Glomerular visceral epithelial cell (primary cell): ENCODE data around the gene PLAAT1.

Experiments used
- DNase-seq: peaks from one replicate; pipeline ENCODE4 v3.0.0-alpha.2; 2016; ENCODE audit errors: extremely low spot score

PLAAT1 gene

DNA sequence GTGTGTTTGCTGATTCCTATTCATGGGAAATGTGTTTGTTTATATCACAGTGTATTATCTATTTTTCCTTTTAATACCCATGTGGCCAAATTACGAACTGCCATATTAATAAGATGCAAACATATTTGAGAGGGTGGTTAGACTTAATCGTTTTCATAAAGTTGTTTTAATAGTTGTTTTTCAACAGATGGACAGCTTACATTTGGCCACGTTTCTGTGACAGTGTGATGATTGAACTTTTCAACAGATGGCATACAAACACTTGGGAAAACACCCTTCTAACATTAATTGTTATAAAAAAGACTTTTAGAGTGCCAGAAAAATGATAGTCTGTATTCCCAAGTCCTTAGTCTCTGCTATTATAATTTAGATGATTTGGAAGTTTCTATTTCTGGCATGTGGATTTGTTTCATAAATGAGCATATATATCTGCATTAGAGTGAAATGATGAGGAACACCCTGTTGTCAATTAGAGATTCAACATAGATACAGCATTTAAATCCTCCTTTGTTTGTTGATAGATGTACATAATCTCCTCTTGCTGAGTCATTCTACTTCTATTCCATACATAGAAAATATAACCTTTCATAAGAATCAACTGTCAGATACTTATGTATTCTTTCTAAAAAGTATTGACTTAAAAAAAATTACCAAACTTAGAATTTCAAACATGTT, 13.1 kb downstream of the PLAAT1 start:
- DNase-seq, result no peak

DNA sequence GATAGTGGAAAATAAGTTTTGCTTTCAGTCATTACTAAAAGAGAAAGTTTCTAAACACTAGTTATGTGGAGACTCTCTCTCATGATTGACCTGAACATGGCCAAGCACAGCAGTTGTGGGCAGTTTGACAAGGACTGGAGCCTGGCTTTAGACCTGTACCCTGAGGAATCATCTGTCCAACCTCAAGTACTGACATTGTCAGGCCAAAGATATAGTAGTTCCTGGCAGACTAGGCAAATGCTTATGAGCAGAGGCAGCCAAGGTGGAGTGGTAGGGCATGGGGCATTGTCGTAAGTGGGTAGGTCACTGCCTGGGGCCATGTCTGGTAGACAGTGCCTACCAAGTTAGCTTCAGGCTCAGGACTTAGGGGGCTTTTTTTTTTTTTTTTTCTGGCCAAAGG, 20.9 kb downstream of the PLAAT1 start:
- no peak for DNase-seq

DNA sequence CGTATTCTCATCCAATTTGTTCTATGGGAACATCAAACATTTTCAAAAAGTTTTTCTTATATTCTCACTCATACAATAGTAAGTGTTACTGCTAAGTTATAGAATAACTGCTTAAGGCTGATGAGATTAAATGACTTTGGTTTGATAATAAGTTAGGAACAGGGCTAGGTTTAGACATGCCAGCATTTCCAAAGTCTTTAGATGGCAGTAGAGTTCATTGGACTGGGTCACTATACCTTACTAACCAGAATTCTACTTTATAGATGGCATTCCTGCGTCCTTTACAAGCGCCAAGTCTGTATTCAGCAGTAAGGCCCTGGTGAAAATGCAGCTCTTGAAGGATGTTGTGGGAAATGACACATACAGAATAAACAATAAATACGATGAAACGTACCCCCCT, 21.7 kb downstream of the PLAAT1 start:
- no peak for DNase-seq

DNA sequence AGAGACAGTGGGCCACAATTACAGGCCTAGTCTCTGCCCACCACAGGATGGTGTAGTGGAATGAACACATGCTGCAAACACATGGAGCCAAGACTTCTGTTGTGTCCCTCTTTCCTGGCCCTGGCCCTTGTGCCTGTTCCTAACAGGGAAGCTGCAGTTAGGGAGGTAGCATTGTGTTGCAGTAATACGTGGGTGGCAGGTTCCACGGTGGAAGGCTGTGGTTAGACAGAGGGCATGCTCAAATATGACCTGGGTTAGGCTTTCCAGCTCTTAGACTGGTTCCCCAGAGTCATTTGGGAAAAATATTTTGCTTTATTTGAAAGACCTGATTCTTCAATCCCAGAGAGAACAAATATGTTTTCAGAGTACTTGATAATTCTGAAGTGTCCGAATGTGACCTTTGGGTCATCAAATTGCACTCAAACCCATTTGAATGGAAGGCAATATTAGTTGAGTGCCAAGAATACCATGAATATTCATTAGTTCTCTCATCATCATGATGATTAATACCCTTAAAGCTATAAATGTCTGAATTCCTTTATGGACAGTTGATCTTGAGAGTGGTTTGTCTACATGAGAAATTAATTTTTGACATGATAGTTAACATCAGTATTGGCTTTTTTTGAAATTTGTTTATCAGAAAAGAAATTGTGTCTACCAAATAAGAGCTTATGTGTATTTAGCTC, 28.5 kb downstream of the PLAAT1 start:
- no peak for DNase-seq

DNA sequence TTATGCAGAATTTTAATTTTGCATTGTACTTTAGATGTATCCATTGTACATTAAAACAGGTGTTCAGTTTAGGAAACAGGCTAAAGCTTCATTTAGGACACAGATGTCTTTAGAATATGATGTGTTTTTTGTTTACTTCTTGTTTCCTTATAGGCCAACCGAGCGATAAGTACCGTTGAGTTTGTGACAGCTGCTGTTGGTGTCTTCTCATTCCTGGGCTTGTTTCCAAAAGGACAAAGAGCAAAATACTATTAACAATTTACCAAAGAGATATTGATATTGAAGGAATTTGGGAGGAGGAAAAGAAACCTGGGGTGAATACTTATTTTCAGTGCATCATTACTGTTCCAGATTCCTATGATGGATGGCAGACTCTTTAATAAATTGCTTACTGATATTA, 29.4 kb downstream of the PLAAT1 start:
- no peak for DNase-seq

DNA sequence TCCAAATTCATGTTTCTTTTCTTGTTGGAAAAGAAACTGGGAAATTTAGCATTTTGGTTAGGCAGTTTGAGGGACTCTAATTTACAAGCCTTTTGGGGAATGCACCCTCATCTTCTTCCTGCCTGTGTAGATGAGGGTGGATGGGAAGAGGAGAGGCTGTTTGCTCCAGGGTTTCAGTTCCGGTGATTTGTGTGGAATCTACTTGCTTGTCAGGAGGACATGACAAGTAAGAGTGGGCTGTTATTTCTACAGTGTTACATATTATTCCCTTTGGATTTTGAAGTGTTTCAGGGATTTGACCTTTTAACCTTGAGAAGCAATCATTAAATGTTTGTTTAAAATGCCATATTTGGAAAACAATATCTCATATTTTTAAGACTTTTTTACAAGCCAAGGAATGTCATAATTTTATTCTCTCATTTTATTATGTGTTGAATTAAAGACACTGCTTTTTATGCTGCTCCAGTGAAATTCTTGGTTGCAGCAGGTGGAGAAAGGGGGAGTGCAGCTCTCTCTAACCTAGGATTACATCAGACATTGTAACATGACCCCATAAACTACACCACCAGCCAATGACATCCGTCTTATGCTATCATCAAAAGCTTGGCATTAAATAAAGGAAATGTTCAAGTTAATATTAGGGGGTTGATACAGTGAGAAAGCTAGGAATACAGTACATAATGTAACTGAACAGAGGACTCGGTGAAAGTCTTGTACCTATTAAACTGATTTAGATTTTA, 30.2 kb downstream of the PLAAT1 start:
- DNase-seq, result no peak

DNA sequence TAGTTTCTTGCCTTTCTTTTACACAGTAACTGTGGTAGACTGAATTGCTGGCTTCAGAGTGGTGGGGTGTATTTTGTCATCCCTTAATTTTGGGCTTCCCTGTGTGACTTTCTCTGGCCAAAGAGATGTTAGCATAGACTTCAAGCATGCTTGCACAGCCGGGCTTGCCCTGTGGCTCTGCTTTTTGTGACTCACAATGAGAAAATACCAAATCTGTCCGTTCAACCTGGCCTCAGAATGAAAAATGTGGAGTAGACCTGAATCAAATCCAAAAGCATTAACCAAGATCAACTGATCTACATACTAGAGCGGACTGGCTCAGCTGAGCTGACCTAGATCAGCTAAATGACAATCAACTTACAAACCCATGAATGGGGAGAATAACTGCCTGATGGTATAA, 51.4 kb downstream of the PLAAT1 start:
- DNase-seq, result no peak

DNA sequence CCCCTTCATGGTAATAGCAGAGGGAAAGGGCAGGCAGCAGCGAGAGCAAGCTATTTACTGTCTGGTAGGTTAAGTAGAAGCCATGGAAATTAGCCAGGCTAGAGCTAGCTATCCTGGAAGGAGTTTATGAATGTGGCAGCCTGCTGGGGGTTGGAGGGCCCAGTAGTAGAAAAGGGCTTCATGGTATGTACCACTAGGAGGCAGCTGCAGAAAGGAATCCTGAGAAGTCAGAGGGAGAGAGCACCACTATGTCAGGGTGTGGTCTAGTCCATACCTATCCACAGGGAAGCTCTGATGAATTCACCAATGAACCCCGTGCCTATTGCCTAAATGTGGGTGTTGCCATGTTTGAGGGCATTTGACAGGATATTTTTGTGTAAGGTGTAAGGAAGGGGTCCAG, 55.0 kb downstream of the PLAAT1 start:
- DNase-seq, result no peak

DNA sequence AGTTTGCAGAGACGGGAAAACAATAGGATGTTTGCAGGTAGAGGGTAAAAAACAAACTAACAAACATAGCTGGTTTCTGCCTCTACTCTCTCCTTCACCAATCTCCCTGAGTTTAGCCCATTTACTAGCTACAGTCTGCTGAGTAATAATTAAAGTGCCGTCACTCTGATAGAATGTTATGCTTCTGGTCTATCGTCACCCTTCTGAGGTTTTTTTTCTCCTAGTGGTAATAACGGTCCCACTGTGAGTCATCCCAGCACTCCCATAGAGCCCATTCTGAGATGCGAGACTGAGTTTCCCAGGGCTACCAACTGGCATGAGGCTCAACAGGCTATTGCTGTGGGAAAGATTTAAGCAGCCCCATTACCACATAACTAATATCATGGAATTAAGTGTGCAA, 56.4 kb downstream of the PLAAT1 start:
- peak; percentile 25 for DNase-seq

DNA sequence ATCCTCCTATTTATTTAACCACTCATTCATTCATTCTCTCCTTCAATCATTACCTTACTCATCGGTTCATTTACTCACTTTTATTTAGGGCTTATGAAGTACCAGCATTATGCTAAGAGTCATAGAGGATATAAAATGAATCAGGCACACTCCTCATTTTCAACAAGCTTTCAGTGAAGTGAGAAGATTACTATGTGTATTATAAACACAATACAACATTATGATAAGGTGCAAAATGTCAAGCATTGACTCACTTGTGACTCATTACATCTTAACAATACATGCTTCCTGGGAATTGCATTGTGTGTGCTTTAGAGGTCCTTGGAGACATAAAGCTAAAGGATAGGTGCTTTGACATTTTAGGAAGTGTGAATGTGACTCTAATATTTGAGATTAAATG, 60.4 kb downstream of the PLAAT1 start:
- DNase-seq, result no peak

DNA sequence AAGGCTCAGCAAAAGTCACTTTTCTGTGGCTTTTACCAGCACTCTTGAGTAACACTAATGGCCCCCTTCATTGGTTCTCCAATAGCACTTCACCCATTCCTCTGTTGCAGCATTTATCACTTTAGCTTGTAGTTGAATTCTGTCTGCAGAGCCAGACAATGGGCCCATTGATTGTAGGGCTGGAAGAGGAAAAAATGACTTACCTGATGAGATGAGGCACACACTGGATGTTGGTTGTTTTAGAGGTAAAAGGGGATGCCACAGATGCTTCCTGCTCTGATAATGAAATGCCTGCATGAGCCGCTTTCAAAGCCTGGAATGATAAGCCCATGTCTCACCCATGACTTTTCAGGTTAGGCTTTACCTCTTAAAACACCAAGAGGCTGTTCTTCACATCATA, 64.3 kb downstream of the PLAAT1 start:
- no peak for DNase-seq

DNA sequence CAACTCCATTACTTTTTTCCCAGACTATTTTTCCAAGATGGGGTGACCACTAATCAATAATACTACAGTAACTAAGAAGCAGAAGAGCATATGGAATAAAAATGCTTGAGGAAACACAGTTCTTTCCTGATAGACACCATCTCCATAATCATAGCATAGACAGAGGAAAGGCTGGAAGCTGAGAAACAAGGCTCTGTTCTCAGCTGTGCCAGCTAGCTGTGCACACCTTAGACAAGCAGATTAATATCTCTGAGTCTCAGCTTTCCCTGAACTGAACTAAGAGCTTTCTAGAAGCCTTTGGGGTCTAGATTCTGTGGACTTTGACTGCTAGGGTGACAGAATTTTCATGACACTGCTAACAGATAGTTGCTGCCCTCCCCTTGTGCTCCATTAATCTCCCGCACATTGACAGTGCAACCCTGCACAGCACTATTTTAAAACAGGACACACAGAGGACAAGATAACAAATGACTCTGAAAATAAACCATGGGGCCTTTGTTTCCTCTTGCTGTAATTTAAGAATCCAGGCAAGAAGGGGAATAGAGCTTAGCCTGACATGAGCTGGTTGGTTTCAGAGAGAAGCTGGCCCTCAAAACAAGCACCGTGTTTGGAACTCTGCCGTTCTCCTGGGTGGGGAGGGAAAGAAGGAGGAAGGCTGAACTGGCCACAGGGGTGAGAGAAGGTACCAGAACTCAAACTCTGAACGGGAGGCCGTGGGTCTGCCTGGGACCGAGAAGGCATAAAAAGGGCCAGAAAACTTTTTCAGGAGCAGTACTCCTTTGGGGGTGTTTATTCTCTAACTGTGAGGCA, 70.1 kb downstream of the PLAAT1 start:
- no peak for DNase-seq

DNA sequence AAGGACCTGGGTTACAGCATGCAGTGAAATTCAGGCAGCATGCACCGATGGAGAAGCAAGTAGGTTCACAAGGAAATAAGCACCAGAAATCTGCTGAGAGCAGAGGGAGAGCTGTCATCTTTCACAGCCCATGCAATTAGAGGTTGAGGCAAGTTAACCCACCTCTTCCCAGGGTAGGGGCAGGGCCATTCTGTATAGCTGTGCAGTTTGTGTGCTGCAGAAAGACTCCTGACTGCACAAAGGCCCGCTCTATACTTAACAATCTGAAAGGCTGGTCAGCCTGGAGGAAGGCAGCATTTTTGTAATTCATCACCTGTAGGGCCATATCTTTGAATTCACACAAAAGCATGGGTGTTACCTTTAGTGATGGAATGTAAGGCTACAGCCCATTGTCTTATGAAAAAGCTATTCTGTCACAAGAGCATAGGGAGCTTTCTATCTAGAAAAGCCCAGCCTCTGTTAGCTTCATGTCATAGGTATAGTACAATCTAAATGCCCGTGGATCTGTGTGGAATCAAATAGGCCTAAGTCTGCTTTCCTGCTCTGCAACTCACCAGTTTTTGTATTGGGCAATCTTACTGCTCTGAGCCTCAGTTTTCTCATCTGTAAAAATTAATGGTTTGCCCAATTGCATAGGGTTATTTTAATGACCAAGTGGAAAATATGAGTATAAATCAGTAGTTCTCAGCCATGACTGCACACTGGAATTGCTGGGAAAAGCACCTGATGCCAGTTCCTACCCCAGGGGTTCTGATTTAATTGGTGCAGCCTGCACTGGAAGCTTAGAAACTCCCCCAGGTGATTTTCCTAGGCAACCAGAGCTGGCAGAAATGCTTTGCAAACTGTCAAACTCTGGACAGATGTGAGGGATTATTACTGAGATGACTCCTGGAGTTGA, 72.3 kb downstream of the PLAAT1 start:
- DNase-seq, result no peak

DNA sequence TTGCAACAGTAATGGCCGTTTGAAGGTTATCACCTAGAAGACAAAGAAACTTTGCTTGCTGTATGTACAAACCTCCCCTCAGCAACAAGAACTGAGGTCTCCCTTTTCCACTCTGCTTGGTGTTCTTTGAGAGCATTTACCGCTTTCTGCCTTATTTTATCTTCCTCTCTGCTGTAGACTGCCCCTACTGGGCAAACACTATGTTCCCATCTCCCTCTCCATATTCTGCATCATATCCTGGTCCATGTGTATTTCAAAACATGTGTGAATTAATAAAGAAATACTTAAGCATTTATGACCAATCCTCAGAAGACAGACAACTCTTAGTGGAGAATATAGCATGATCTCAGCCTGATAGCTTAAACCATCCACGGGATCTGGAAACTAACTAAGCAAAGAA, 73.1 kb downstream of the PLAAT1 start:
- no peak for DNase-seq

DNA sequence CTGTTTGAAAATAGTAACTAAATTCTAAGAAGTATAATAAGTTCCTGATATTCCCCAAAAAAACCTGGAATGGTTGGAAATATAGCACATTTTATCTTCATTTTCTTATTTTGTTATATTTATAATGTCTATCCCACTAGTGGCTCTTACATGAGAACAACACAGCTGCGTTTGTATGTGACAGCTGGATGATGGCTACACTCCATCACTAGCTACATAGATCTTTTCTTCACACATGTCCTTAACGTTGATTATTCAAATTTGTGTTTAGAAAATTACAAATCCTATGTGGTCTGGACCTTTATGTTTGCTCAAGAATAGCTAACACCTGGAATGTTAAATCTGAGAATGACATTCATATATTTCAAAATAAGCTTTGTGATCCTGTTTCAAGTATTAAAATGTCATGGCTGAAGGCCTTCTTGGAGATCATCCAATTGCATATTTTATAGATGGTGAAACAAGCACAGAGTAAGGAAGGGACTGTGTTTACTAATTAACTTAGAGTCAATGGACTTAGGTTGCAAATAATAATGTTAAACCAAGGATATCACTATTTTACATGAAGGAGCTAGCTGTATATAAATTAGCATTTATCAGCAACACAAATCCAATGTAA, 76.8 kb downstream of the PLAAT1 start:
- no peak for DNase-seq
